GM03348 (cell line): Measurements from ENCODE around the gene NSMF.
"Not testable (repeated sequence)": the region's sequence is repeated elsewhere in the genome, so short reads cannot be mapped to it uniquely, and the experiment has no call there.

Source experiments
- DNase-seq: peaks from one replicate; pipeline ENCODE4 v3.0.0; 2012; ENCODE audit warnings: low spot score

Gene NSMF

GRCh38 chr9:137458194-137459151 is 661 bp downstream of the NSMF start:
- DNase-seq, result peak; percentile 36

- DNase-seq, result no peak
These were observed 1.5 kb downstream of the NSMF start for GRCh38 chr9:137457406-137458193.

- no peak for DNase-seq
These were observed 2.2 kb downstream of the NSMF start for GRCh38 chr9:137456864-137457405.

DNA sequence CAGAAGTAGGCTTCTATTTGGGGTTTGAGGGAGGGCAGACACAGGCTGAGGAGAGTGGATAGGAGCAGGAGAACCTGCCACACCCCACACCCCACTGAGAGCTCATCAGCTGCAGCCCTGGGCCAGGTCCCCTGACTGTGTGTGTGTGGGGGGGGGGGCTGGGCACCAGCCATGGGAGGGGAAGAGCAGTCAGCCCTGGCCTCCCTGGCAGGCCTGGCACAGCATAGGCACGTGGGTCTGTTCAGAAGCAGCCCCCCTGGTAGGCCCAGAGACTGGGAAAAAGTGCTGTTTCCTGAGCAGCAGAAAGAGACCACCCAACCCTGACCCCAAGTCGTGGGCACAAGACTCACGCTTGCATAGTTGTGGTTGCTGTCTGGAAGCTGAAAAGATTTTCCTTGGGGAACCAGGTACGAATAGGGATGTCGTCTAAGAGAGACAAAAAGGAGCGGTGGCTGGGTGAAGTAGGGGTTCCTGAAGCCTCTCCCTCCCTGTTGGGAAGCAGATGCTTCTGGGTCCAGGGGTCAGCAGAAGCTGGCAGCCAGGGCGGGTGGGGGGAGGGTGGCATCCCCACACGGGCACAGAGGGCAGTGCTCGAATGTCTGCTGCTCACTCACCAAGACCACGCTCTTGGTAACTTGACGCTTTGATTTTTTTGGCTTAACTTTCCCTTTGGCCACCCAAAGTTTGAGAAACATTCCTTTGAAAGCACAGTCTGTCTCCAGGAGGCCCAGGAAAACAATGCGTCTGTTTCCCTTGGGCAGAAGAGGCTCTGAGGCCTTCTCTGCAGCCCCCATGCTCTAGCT is 2.9 kb downstream of the NSMF start:
- no peak for DNase-seq

- no peak for DNase-seq
These were observed 3.7 kb downstream of the NSMF start for GRCh38 chr9:137455359-137455991.

- no peak for DNase-seq
These were observed 4.4 kb downstream of the NSMF start for GRCh38 chr9:137454597-137455358.

DNA sequence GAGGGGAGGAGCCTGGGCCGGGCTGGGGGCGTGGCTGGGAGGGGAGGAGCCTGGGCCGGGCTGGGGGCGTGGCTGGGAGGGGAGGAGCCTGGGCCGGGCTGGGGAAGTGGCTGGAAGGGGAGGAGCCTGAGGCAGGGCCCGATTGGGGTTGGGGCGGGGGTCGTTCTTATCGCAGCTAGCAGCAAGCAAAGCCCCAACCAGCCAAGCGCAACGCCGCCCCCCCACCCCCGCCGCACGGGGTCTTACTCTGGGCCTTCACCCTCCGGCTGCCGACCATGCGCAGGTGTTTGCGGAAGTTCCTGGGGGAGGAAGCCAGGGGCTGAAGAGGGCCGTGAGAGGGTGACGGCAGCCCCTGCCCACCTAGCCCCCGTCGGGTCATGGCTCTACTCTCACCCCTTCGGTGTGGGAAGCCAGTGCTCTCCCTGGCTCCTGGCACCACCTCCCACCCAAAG is 5.0 kb downstream of the NSMF start:
- DNase-seq, result peak; percentile 40

DNA sequence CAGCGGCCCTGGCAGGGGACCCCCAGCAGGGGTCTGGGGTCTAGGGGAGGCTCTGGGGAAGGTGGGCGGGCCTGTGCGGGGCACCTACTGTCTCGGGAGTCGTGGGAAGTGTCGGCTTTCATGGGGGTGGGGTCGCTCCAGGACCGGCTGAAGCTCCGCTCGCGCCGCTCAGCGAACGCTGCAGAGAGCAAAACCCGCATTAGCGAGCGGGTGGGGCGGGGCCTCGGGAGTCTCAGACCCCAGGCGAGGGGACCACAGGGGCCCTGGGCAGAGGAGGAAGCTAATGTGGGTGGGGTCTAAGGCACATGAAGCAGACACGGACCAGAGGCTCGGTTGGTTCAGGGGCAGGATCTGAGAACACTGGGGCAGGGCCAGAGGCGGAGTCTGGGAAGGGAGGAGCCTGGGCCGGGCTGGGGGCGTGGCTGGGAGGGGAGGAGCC is 5.5 kb downstream of the NSMF start:
- DNase-seq, result peak; percentile 89

- DNase-seq, result no peak
These were observed 6.1 kb downstream of the NSMF start for GRCh38 chr9:137452761-137453642.

DNA sequence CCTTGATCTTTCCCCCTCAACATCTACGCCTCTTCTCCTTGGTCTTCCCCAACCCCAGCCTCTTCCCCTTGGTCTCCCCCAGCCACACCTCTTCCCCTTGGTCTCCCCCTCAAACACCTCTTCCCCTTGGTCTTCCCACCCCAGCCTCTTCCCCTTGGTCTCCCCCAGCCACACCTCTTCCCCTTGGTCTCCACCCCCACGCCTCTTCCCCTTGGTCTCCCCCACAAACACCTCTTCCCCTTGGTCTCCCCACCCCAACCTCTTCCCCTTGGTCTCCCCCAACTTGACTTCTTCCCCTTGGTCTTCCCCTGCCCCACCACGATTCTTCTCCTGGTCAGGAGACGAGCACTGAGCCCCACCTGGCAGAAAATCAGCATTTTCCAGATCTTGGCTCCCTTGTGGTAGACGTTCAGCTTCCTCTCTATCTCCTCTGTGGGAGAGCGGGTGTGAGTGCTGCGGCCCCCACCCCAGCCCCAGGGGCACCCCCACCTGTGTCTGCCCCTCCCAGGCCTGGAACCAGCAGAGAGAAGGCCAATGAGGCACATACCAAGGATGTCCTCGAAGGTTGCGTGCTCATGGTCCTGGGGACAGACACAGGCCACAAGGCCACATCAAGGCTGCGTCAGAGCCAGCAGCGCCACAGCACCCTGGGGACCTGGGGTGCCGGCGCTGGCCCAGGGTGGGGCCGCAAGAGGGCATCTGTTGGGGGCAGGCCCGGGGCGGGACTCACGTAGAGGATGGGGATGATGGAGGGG is 7.0 kb downstream of the NSMF start:
- DNase-seq, result no peak

DNA sequence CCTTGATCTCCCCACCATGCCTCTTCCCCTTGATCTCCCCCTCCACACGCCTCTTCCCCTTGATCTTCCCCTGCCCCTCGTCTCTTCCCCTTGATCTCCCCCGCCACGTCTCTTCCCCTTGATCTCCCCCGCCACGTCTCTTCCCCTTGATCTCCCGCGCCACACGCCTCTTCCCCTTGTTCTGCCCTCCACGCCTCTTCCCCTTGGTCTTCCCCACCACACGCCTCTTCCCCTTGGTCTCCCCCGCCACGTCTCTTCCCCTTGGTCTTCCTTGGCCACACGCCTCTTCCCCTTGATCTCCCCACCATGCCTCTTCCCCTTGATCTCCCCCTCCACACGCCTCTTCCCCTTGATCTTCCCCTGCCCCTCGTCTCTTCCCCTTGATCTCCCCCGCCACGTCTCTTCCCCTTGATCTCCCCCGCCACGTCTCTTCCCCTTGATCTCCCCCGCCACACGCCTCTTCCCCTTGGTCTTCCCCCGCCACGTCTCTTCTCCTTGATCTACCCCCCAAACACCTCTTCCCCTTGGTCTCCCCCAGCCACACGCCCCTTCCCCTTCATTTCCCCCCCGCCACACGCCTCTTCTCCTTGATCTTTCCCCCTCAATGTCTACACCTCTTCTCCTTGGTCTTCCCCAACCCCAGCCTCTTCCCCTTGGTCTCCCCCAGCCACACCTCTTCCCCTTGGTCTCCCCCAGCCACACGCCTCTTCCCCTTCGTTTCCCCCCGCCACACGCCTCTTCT is 7.7 kb downstream of the NSMF start:
- not testable (repeated sequence) for DNase-seq

DNA sequence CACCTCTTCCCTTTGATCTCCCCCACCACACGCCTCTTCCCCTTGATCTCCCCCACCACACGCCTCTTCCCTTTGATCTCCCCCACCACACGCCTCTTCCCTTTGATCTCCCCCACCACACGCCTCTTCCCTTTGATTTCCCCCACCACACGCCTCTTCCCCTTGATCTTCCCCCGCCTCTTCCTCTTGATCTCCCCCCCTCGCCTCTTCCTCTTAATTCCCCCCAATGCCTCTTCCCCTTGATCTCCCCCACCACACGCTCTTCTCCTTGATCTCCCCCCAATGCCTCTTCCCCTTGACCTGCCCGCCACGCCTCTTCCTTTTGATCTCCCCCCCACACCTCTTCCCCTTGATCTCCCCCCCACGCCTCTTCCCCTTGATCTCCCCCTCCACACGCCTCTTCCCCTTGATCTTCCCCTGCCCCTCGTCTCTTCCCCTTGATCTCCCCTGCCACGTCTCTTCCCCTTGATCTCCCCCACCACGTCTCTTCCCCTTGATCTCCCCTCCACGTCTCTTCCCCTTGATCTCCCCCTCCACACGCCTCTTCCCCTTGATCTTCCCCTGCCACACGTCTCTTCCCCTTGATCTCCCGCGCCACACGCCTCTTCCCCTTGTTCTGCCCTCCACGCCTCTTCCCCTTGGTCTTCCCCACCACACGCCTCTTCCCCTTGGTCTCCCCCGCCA is 8.5 kb downstream of the NSMF start:
- not testable (repeated sequence) for DNase-seq

GRCh38 chr9:137449931-137450538 is 9.1 kb downstream of the NSMF start:
- no peak for DNase-seq

GRCh38 chr9:137449081-137449844 is 9.9 kb downstream of the NSMF start:
- no peak for DNase-seq

GRCh38 chr9:137448602-137448962 is 10.6 kb downstream of the NSMF start:
- DNase-seq, result no peak
